Osteoblast (primary cell): ENCODE results near the gene FTH1. TPM values are rescaled to one million over a fixed set of nuclear protein-coding genes. Genes with fewer than 3 reads are reported as not detected.

Source experiments
- DNase-seq: peaks from one replicate; pipeline ENCODE4 v3.0.0; 2011; ENCODE audit warnings: low spot score, mixed read lengths; ENCODE audit not compliant: insufficient read length; ENCODE audit errors: missing footprints
- H2AFZ ChIP-seq: 2 replicates; pipeline ENCODE4 v1.6.0; 2011; ENCODE audit warnings: mild to moderate bottlenecking, low read length
- H3K27ac ChIP-seq: 2 replicates; pipeline ENCODE4 v1.5.1; 2011; ENCODE audit warnings: mild to moderate bottlenecking, low read depth, low read length, moderate library complexity
- H3K27me3 ChIP-seq: 2 replicates; pipeline ENCODE4 v1.6.0; 2012; ENCODE audit warnings: mild to moderate bottlenecking, control low read depth, inconsistent platforms, low read length, moderate library complexity; ENCODE audit not compliant: insufficient read depth
- H3K36me3 ChIP-seq: 2 replicates; pipeline ENCODE4 v1.5.1; 2011; ENCODE audit warnings: mild to moderate bottlenecking, low read length, control low read depth, moderate library complexity; ENCODE audit not compliant: insufficient read depth
- H3K4me1 ChIP-seq: 2 replicates; pipeline ENCODE4 v1.5.1; 2011; ENCODE audit warnings: mild to moderate bottlenecking, low read length, control low read depth, moderate library complexity; ENCODE audit not compliant: insufficient read depth
- H3K4me2 ChIP-seq: 2 replicates; pipeline ENCODE4 v1.6.0; 2011; ENCODE audit warnings: mild to moderate bottlenecking, low read length; ENCODE audit not compliant: insufficient read depth
- H3K4me3 ChIP-seq: fragments of 200-600 bp; sonication (generic); 3 replicates; pipeline ENCODE4 v1.5.1; 2012; ENCODE audit warnings: mild to moderate bottlenecking, low read length, inconsistent platforms; ENCODE audit not compliant: insufficient read depth
- H3K79me2 ChIP-seq: 2 replicates; pipeline ENCODE4 v1.6.0; 2012; ENCODE audit warnings: mild to moderate bottlenecking, low read length, control low read depth, inconsistent platforms; ENCODE audit not compliant: insufficient read depth
- H3K9me3 ChIP-seq: 2 replicates; pipeline ENCODE4 v1.5.1; 2011; ENCODE audit warnings: low read depth, low read length, control low read depth
- H4K20me1 ChIP-seq: 2 replicates; pipeline ENCODE4 v1.6.0; 2012; ENCODE audit warnings: mild to moderate bottlenecking, low read length, control low read depth; ENCODE audit not compliant: insufficient read depth
- total RNA-seq: library from RNA; depleted of rRNA; stranded (reverse); fragments of >200 nt; gene quantifications from 2 replicates; pipeline ENCODE4 v1.2.3, GENCODE V29; 2012
- TF ChIP-seq, protein P1 (sequence below): IDR thresholded peaks from 2 replicates; pipeline ENCODE4 v1.5.1; 2011; ENCODE audit warnings: mild to moderate bottlenecking, low read depth, low read length, moderate library complexity; ENCODE audit errors: extremely low read depth

FTH1 gene
- total RNA-seq, 1 donor: 1,507 TPM

DNA sequence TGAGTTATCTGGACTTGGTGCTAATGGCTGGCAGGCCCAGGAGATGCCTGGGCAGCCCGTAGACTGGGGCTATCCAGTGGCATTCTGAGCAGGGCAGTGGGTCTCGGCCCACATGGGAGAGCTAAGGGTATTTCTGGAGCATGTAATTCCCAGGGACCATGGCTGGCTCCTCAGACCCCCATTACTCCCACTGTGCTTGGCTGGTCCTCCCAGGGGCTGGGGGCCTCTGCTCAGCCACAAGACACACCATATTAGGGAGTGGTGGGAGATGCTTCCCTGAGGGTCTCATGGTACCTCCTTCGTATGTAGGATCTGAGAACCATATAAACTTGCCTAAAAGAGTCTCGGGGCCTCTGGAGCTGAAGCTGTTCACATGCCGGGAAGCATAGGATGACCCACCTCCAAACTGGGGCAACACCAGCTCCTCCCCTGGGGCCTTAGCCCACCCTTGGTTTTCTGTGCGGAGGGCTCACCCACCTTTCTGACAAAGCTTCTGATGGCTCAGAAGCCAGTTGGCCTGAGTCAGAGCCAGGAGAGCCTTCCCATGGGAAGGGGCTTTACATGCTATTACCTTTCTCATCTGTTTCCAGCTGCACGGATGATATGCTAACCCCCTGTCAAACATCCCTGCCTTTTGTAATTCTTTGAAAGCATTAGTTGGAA lies 9.5 kb upstream of the FTH1 start:
- no peak overlapping the region for H2AFZ ChIP-seq
- H3K4me1 ChIP-seq: peaks cover 38% of the 10 kb centered on the region
- H3K36me3 ChIP-seq: no peaks in the 10 kb centered on the region
- H3K9me3 ChIP-seq: no peaks in the 10 kb centered on the region
- H4K20me1 ChIP-seq: no peaks in the 10 kb centered on the region
- no peak overlapping the region for H3K4me2 ChIP-seq
- no peak overlapping the region for H3K4me3 ChIP-seq
- no peaks in the 10 kb centered on the region for H3K79me2 ChIP-seq
- no peaks in the 10 kb centered on the region for H3K27me3 ChIP-seq
- H3K27ac ChIP-seq: no peak overlapping the region
- peak; percentile 41 for DNase-seq
- TF ChIP-seq, protein P1, sequence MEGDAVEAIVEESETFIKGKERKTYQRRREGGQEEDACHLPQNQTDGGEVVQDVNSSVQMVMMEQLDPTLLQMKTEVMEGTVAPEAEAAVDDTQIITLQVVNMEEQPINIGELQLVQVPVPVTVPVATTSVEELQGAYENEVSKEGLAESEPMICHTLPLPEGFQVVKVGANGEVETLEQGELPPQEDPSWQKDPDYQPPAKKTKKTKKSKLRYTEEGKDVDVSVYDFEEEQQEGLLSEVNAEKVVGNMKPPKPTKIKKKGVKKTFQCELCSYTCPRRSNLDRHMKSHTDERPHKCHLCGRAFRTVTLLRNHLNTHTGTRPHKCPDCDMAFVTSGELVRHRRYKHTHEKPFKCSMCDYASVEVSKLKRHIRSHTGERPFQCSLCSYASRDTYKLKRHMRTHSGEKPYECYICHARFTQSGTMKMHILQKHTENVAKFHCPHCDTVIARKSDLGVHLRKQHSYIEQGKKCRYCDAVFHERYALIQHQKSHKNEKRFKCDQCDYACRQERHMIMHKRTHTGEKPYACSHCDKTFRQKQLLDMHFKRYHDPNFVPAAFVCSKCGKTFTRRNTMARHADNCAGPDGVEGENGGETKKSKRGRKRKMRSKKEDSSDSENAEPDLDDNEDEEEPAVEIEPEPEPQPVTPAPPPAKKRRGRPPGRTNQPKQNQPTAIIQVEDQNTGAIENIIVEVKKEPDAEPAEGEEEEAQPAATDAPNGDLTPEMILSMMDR: no peak

DNA sequence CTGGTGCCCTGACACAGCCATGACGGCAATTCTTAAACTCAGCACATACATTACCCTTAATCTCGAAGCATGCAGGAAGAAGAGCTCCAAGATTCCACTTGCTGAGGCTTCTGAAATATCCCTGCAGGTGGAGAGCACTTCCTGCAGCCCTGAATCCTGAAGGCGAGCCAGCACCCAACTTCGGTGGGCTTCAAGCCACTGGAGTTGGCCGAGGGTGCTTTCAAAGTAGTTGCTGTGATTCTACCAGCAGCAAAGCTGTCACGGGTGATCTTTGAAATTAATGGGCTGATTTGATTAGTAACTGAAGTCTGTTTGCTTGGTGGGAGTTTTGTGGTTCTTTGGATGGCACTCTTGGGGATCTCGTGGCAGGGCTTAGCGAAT lies 9.0 kb upstream of the FTH1 start:
- Histone ChIP-seq H3K27me3 (no peaks in the 10 kb centered on the region), H3K9me3 (no peaks in the 10 kb centered on the region)

DNA sequence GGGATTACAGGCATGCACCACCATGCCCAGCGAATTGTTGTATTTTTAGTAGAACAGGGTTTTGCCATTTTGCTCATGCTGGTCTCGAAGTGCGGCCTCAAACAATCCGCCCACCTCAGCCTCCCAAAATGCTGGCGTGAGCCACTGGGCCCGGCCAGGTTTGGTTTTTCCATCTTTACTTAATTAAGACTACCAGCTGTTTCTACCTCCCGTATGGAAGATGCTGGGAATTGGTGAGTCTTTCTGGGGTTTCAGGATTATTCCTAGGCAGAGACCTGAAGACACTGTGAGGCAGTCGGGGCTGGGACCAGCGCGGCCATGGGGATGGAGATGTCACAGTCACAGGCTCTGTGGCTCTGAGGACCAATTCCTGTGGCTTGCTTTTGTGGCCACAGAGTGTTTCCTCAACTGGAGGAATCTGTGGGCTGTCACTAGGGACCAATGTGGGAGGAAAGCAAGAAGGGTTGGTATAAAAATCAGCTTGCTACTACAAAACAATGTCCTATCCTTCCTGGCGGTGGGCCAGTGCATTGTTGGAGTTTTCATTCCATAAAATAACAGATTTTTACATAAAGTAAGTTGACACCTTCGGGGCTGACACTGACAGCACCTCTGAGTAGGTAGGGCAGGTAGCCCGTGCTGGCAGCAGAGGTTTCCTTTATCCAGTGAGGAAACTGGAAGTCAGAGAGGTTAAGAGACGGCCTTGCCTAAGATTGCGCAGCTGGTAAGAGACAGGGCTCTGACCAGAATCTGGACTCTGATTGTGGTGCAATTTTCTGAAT lies 8.4 kb upstream of the FTH1 start:
- peak; percentile 57 for DNase-seq
- TF ChIP-seq, protein P1: no peak
- Histone ChIP-seq H4K20me1 (no peaks in the 10 kb centered on the region), H3K27me3 (no peaks in the 10 kb centered on the region), H3K36me3 (no peaks in the 10 kb centered on the region), H3K4me2 (peak overlapping the region; percentile 8), H3K9me3 (no peaks in the 10 kb centered on the region), H3K79me2 (no peaks in the 10 kb centered on the region), H3K4me3 (no peak overlapping the region), H3K27ac (no peak overlapping the region), H3K4me1 (peaks cover 46% of the 10 kb centered on the region), H2AFZ (no peak overlapping the region)

More for the DNA sequence above, 9.0 kb upstream of the FTH1 start:
- Histone ChIP-seq H3K4me2 (peak overlapping the region; percentile 8), H4K20me1 (no peaks in the 10 kb centered on the region), H2AFZ (no peak overlapping the region), H3K4me1 (peaks cover 40% of the 10 kb centered on the region), H3K36me3 (no peaks in the 10 kb centered on the region), H3K79me2 (no peaks in the 10 kb centered on the region), H3K27ac (no peak overlapping the region), H3K4me3 (no peak overlapping the region)
- TF ChIP-seq, protein P1: no peak
- DNase-seq: peak; percentile 49

DNA sequence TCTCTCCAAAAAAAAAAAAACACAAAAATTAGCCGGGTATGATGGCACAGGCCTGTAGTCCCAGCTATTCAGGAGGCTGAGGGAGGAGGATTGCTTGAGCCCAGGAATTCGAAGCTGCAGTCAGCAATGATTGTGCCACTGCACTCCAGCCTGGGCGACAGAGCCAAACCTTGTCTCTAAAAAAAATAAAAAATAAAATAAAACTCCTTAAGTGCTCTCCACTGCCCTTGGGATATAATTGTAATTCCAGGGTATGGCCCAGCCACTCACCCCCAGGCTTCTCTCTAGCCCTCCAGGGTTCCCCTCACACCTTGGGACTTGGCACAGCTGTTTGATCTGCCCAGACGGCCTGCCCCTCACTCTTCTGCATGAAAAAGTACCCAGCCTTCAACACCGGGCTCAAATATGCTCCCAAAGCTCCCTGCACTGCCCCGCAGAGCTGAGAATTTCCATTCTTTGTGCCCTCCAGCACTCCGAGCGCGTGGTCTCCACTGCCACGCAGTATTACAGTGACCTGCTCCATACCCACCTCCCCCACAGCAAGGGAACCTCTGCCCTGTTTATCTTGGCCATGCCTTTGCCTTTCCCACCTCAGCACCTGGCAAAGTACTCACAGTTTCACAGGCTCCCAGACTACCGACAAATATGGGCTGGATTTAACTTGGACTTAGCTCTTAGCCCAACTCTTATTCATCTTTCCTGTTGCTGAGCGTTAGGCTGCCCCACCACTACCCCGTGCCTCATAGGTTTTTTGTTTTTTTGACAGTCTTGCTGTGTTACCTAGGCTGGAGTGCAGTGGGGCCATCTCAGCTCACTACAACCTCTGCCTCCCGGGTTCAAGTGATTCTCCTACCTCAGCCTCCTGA lies 7.6 kb upstream of the FTH1 start:
- H3K4me2 ChIP-seq: no peak overlapping the region
- no peaks in the 10 kb centered on the region for H4K20me1 ChIP-seq
- TF ChIP-seq, protein P1: no peak
- H3K4me3 ChIP-seq: no peak overlapping the region
- no peaks in the 10 kb centered on the region for H3K27me3 ChIP-seq
- no peak overlapping the region for H3K27ac ChIP-seq
- no peaks in the 10 kb centered on the region for H3K79me2 ChIP-seq
- peak; percentile 8 for DNase-seq
- H3K9me3 ChIP-seq: no peaks in the 10 kb centered on the region
- no peak overlapping the region for H2AFZ ChIP-seq
- no peaks in the 10 kb centered on the region for H3K36me3 ChIP-seq
- peaks cover 54% of the 10 kb centered on the region for H3K4me1 ChIP-seq
